ENCODE data around the gene SACS. TPM values are rescaled to one million over a fixed set of nuclear protein-coding genes. Genes with fewer than 3 reads are reported as not detected.

SACS gene
- polyA plus RNA-seq, 3 donors: 1.7 to 2.7 (median 2.2) TPM

DNA sequence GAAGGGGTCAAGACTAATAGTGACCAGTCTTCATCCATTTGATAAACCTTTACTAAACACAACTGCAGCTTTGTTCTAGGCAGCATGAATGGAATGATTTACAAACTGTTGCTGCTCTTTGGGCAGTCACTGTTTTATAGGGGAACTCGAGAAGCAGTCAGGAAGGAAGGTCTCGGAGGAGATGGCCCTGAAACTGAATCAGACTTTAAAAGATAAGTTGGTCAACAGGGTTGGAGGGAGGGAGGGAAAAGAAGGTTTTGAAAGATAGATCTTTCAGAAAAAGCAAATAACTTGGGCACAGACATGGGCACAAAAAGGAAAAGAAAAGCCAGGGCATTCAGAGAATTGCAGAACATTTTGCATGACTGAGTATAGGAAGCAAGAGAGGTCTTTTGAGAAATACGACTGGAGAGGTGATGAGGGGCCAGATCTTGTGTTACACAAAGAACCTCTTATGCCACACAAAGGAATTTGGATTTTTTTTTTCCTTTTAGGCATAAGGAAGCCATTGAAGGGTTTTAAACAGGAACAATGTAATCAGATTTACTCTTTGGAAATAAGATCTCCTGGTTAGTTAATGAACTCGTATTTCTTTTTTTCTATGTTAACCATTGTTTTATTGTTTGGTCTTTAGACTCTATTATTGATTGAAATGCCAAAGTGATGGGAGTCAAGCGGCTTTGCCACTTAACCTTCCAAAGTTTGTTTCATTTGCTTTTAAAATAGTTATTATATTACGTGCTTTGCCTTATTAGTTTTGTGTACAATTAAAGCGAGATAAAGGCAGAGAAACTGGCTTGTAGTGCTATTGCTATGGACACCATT, 37.5 kb upstream of the SACS start:
- H3K36me3 Mint-ChIP-seq: no peaks in the 10 kb centered on the region
- peaks cover 8% of the 10 kb centered on the region for H3K4me1 Mint-ChIP-seq
- H3K27me3 Mint-ChIP-seq (ENCODE audit: low read depth in 3 of 3): peaks cover 0 to 1% (median under 1%) of the 10 kb centered on the region in 3 donors

GRCh38 chr13:23469951-23470421, 36.5 kb upstream of the SACS start:
- H3K27ac ChIP-seq (ENCODE audit: low read depth in 1 of 2, low read length in 2 of 2): no peak overlapping the region
- 94% methylated on average over 6 of the region's 9 CpGs for WGBS (ENCODE audit: insufficient coverage)
- peaks cover 0 to 3% (median 0%) of the 10 kb centered on the region in 7 donors for H3K9me3 Mint-ChIP-seq
- no peak overlapping the region for H3K9ac ChIP-seq (ENCODE audit: insufficient read depth, low read length, poor library complexity, severe bottlenecking)
- H3K27ac Mint-ChIP-seq: no peak overlapping the region
- no peaks in the 10 kb centered on the region for H3K9me3 ChIP-seq (replicated peaks in 1 of 2; ENCODE audit: control insufficient read depth in 1 of 2, insufficient read depth in 1 of 2, low read length in 2 of 2)
- H3K4me2 ChIP-seq (replicated peaks; ENCODE audit: extremely low read depth, low read length, poor library complexity, severe bottlenecking): no peak overlapping the region
- no peaks in the 10 kb centered on the region for H3K27me3 ChIP-seq (ENCODE audit: control insufficient read depth in 2 of 2, insufficient read depth in 2 of 2, low read length in 2 of 2)
- no peaks in the 10 kb centered on the region for H3K79me2 ChIP-seq (ENCODE audit: insufficient read depth, low read length)
- no peak for DNase-seq
- H2AFZ ChIP-seq (ENCODE audit: insufficient read depth, low read depth, low read length, poor library complexity, severe bottlenecking): no peak overlapping the region
- H3K4me1 ChIP-seq (ENCODE audit: control insufficient read depth in 1 of 2, insufficient read depth in 2 of 2, low read length in 2 of 2): peaks cover 8 to 12% of the 10 kb centered on the region in 2 donors
- intact Hi-C loops (cut with micrococcal nuclease): loop anchor here in 1 of 2 donors (10.0 kb wide), 1 partner anchor 435 kb away; no protein-coding TSS in a partner anchor
- TF ChIP-seq, protein P1, sequence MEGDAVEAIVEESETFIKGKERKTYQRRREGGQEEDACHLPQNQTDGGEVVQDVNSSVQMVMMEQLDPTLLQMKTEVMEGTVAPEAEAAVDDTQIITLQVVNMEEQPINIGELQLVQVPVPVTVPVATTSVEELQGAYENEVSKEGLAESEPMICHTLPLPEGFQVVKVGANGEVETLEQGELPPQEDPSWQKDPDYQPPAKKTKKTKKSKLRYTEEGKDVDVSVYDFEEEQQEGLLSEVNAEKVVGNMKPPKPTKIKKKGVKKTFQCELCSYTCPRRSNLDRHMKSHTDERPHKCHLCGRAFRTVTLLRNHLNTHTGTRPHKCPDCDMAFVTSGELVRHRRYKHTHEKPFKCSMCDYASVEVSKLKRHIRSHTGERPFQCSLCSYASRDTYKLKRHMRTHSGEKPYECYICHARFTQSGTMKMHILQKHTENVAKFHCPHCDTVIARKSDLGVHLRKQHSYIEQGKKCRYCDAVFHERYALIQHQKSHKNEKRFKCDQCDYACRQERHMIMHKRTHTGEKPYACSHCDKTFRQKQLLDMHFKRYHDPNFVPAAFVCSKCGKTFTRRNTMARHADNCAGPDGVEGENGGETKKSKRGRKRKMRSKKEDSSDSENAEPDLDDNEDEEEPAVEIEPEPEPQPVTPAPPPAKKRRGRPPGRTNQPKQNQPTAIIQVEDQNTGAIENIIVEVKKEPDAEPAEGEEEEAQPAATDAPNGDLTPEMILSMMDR (IDR thresholded peaks at IDR 0.05): no peak
- peaks cover 0 to under 1% of the 10 kb centered on the region in 2 donors for H3K36me3 Mint-ChIP-seq
- peaks cover 0 to 5% (median 2%) of the 10 kb centered on the region in 3 donors for H3K27me3 Mint-ChIP-seq (ENCODE audit: low read depth in 3 of 3)
- H4K20me1 ChIP-seq (ENCODE audit: insufficient read depth, low read length): no peaks in the 10 kb centered on the region
- H3K4me3 ChIP-seq (replicated peaks in 1 of 3; ENCODE audit: low read depth in 2 of 3, low read length in 3 of 3): no peak overlapping the region
- no peaks in the 10 kb centered on the region for H3K36me3 ChIP-seq (replicated peaks in 1 of 2; ENCODE audit: control insufficient read depth in 1 of 2, insufficient read depth in 2 of 2, low read length in 2 of 2)
- no peak overlapping the region for H3K4me3 Mint-ChIP-seq
- H3K4me1 Mint-ChIP-seq: peaks cover 15% of the 10 kb centered on the region

More for the DNA sequence above, 37.5 kb upstream of the SACS start:
- H3K79me2 ChIP-seq (ENCODE audit: insufficient read depth, low read length): no peaks in the 10 kb centered on the region
- H3K4me2 ChIP-seq (replicated peaks; ENCODE audit: extremely low read depth, low read length, poor library complexity, severe bottlenecking): no peak overlapping the region
- intact Hi-C loops (cut with micrococcal nuclease): no loop called here
- peaks cover 4 to 8% of the 10 kb centered on the region in 2 donors for H3K4me1 ChIP-seq (ENCODE audit: control insufficient read depth in 1 of 2, insufficient read depth in 2 of 2, low read length in 2 of 2)
- no peak overlapping the region for H3K4me3 ChIP-seq (replicated peaks in 1 of 3; ENCODE audit: low read depth in 2 of 3, low read length in 3 of 3)
- TF ChIP-seq, protein P1 (IDR thresholded peaks at IDR 0.05): no peak
- Mint-ChIP-seq H3K4me3 (no peak overlapping the region), H3K9me3 (peaks cover 0 to 2% (median 0%) of the 10 kb centered on the region in 7 donors), H3K27ac (no peak overlapping the region)
- H3K27ac ChIP-seq (ENCODE audit: low read depth in 1 of 2, low read length in 2 of 2): no peak overlapping the region
- no peak overlapping the region for H2AFZ ChIP-seq (ENCODE audit: insufficient read depth, low read depth, low read length, poor library complexity, severe bottlenecking)
- 90% methylated on average over 3 of the region's 7 CpGs for WGBS (ENCODE audit: insufficient coverage)
- no peaks in the 10 kb centered on the region for H3K27me3 ChIP-seq (ENCODE audit: control insufficient read depth in 2 of 2, insufficient read depth in 2 of 2, low read length in 2 of 2)
- H3K36me3 ChIP-seq (replicated peaks in 1 of 2; ENCODE audit: control insufficient read depth in 1 of 2, insufficient read depth in 2 of 2, low read length in 2 of 2): no peaks in the 10 kb centered on the region
- H3K9me3 ChIP-seq (replicated peaks in 1 of 2; ENCODE audit: control insufficient read depth in 1 of 2, insufficient read depth in 1 of 2, low read length in 2 of 2): no peaks in the 10 kb centered on the region
- no peak for DNase-seq
- no peaks in the 10 kb centered on the region for H4K20me1 ChIP-seq (ENCODE audit: insufficient read depth, low read length)
- H3K9ac ChIP-seq (ENCODE audit: insufficient read depth, low read length, poor library complexity, severe bottlenecking): no peak overlapping the region
